Calu3 (cell line): ENCODE results near the gene YIPF2. TPM values are rescaled to one million over a fixed set of nuclear protein-coding genes. Genes with fewer than 3 reads are reported as not detected.
"Not testable (repeated sequence)": the region's sequence is repeated elsewhere in the genome, so short reads cannot be mapped to it uniquely, and the experiment has no call there.

Experiments
- BruUV-seq: library from RNA; stranded (reverse); fragments of 400-500 nt; replicated peaks from 2 replicates; lab custom pipeline; 2021; lab: Mats Ljungman, UMichigan
- CTCF ChIA-PET: fragments of 300-600 bp; sonication (Branson Sonifier 250); formaldehyde crosslinking; loops from one replicate; lab custom pipeline; 2022; ENCODE audit warnings: antibody characterized with exemption; lab: Charles Lee
- DNase-seq: peaks from one replicate; pipeline ENCODE4 v3.0.0; 2022
- H3K27ac Mint-ChIP-seq: one replicate; pipeline ENCODE4 v1.8.0; 2022; ENCODE audit warnings: mixed read lengths; ENCODE audit not compliant: unreplicated experiment
- H3K27me3 Mint-ChIP-seq: one replicate; pipeline ENCODE4 v1.8.0; 2022; ENCODE audit warnings: mixed read lengths; ENCODE audit not compliant: unreplicated experiment
- H3K36me3 Mint-ChIP-seq: one replicate; pipeline ENCODE4 v1.8.0; 2022; ENCODE audit warnings: mild to moderate bottlenecking, moderate library complexity, mixed read lengths; ENCODE audit not compliant: insufficient read depth, unreplicated experiment
- H3K4me1 Mint-ChIP-seq: one replicate; pipeline ENCODE4 v1.8.0; 2022; ENCODE audit warnings: mild to moderate bottlenecking, low read depth, mixed read lengths; ENCODE audit not compliant: unreplicated experiment
- H3K4me3 Mint-ChIP-seq: one replicate; pipeline ENCODE4 v1.8.0; 2022; ENCODE audit warnings: mild to moderate bottlenecking, low read depth, moderate library complexity, mixed read lengths; ENCODE audit not compliant: unreplicated experiment
- H3K9me3 Mint-ChIP-seq: one replicate; pipeline ENCODE4 v1.8.0; 2022; ENCODE audit warnings: low read depth, mixed read lengths; ENCODE audit not compliant: unreplicated experiment
- CTCF ChIP-seq: fragments of 200-600 bp; IDR thresholded peaks from one replicate; pipeline ENCODE4 v1.8.0; 2022; ENCODE audit warnings: antibody characterized with exemption; ENCODE audit not compliant: unreplicated experiment
- intact Hi-C: fragments of 100-400 bp; cut with micrococcal nuclease; formaldehyde crosslinking; loops from one replicate; pipeline ENCODE4 v1.10.0; 2022; ENCODE audit not compliant: unreplicated experiment
- total RNA-seq: library from RNA; stranded (reverse); gene quantifications from 2 replicates; pipeline ENCODE4 v1.2.3, GENCODE V29; 2022

YIPF2 gene
- total RNA-seq, 1 experiment from 2014 or later = 37.8 TPM

DNA sequence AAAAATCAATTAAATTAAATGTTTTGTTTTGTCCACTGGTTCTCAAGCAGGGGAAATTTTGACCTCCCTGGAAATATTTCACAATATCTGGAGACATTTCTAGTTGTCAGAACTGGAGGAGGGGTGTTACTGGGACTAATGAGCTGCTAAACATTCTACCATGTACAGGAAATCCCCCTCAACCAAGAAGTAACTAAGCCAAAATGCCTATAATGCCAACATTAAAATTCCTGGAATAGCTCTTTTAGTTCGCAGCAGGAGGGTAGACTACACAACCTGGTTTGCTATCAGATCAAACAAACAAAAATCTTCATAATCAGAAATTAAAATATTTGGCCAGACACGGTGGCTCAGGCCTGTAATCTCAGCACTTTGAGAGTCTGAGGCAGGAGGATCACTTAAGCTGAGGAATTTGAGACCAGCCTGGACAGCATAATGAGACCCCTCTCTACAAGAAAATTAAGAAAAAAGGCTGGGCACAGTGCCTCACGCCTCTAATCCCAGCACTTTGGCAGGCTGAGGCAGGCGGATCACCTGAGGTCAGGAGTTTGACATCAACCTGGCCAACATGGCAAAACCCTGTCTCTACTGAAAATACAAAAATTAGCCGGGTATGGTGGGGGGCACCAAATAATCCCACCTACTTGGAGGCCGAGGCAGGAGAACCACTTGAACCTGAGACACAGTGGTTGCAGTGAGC, 18.7 kb upstream of the YIPF2 start:
- DNase-seq = no peak
- H3K4me1 Mint-ChIP-seq = no peaks in the 10 kb centered on the region
- BruUV-seq = no TSS peak
- H3K36me3 Mint-ChIP-seq = no peaks in the 10 kb centered on the region
- no peak for TF ChIP-seq CTCF
- no peaks in the 10 kb centered on the region for H3K9me3 Mint-ChIP-seq
- intact Hi-C loops = no loop called here
- no peak overlapping the region for H3K4me3 Mint-ChIP-seq
- CTCF ChIA-PET = no interaction called here
- no peak overlapping the region for H3K27ac Mint-ChIP-seq
- H3K27me3 Mint-ChIP-seq = no peaks in the 10 kb centered on the region

DNA sequence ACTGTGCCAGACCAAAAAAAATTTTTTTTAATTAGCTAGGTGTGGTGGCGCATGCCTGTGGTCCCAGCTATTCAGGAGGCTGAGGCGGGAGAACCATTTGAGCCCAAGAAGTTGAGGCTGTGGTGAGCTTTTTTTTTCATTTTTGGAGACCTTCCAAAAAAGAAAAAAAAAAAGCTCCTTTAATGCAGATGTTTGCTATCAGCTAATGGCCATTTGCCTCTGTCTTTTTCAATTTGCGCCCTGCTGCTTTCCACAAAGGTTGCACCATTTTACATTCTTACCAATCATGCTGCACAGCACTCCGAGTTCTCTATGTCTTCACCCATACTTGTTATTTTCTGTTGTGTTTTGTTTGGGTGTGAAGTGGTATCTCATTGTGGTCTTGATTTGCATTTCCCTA, 16.8 kb upstream of the YIPF2 start:
- DNase-seq = no peak
- BruUV-seq = no TSS peak
- Mint-ChIP-seq H3K36me3 (no peaks in the 10 kb centered on the region), H3K4me3 (no peak overlapping the region), H3K27ac (no peak overlapping the region), H3K27me3 (no peaks in the 10 kb centered on the region), H3K9me3 (no peaks in the 10 kb centered on the region), H3K4me1 (no peaks in the 10 kb centered on the region)
- CTCF ChIA-PET = interaction anchor here (0.7 kb wide), 1 partner anchor 66 kb away, joined by 4 read pairs; no protein-coding TSS in a partner anchor
- intact Hi-C loops = no loop called here
- TF ChIP-seq CTCF = no peak

DNA sequence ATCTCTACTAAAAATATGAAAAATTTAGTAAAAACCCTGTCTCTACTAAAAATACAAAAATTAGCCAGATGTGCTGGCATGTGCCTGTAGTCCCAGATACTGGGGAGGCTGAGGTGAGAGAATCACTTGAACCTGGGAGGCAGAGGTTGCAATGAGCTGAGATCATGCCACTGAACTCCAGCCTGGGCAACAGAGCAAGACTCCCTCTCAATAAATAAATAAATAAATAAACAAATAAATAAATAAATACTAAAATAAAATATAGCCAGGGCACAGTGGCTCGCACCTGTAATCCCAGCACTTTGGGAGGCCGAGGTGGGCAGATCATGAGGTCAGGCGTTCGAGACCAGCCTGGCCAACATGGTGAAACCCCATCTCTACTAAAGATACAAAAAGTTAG, 15.0 kb upstream of the YIPF2 start:
- CTCF ChIA-PET, DNase-seq, H3K4me1 Mint-ChIP-seq, H3K4me3 Mint-ChIP-seq, BruUV-seq, H3K27me3 Mint-ChIP-seq, H3K27ac Mint-ChIP-seq, H3K9me3 Mint-ChIP-seq, intact Hi-C loops, H3K36me3 Mint-ChIP-seq: not testable (repeated sequence)

- H3K4me3 Mint-ChIP-seq, H3K27me3 Mint-ChIP-seq, H3K36me3 Mint-ChIP-seq, H3K9me3 Mint-ChIP-seq, H3K27ac Mint-ChIP-seq, H3K4me1 Mint-ChIP-seq, intact Hi-C loops, BruUV-seq, DNase-seq: not testable (repeated sequence)
- CTCF ChIA-PET = interaction anchor here (0.6 to 1.3 kb wide), 8 partner anchors 11 to 352 kb away, joined by 3 to 7 read pairs (median 4); partner anchors contain the start of genes KANK2 and LDLR
These were observed 13.2 kb upstream of the YIPF2 start for GRCh38 chr19:10941649-10942048.

DNA sequence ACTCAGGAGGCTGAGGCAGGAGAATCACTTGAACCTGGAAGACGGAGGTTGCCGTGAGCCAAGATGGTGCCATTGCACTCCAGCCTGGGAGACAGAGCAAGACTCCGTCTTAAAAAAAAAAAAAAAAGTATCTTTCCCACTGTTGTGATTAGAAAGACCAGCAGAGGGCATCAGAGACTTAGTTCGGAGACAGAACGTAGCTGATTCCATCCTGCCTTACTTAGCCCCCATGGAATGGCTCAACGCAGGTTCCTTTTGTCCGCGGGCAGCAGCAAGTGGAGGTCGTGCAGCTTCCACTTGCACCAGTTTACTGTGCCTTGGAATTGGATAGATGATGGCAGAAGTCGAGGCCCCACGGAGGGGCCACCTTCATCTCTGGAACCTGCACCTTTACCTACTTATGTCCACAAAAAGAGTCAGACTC, 8.2 kb upstream of the YIPF2 start:
- intact Hi-C loops = loop anchor here (5.0 kb wide), 1 partner anchor 81 kb away; no protein-coding TSS in a partner anchor
- CTCF ChIA-PET = interaction anchor here (0.6 to 2.0 kb wide), 7 partner anchors 9 to 313 kb away, joined by 3 to 9 read pairs (median 3); no protein-coding TSS in a partner anchor
- H3K27me3 Mint-ChIP-seq = no peaks in the 10 kb centered on the region
- no peak overlapping the region for H3K27ac Mint-ChIP-seq
- no peaks in the 10 kb centered on the region for H3K4me1 Mint-ChIP-seq
- no peak for TF ChIP-seq CTCF
- H3K9me3 Mint-ChIP-seq = no peaks in the 10 kb centered on the region
- BruUV-seq = no TSS peak
- no peaks in the 10 kb centered on the region for H3K36me3 Mint-ChIP-seq
- H3K4me3 Mint-ChIP-seq = no peak overlapping the region
- peak; percentile 47 for DNase-seq
